GM23248 (cell line): ENCODE results near the gene PLCG1.

Experiments
- EZH2 ChIP-seq: fragments of 200-600 bp; sonication (generic); IDR thresholded peaks from 2 replicates; pipeline ENCODE4 v1.6.1; 2018; ENCODE audit warnings: antibody characterized with exemption, mild to moderate bottlenecking; ENCODE audit not compliant: insufficient read depth, poor library complexity, severe bottlenecking
- EZH2phosphoT487 ChIP-seq: fragments of 200-600 bp; sonication (generic); IDR thresholded peaks from 2 replicates; pipeline ENCODE4 v1.6.1; 2018; ENCODE audit warnings: antibody characterized with exemption, moderate library complexity, mild to moderate bottlenecking, low read depth; ENCODE audit not compliant: insufficient read depth

- TF ChIP-seq EZH2 (no peak), EZH2phosphoT487 (no peak)
Measured at GRCh38 chr20:41201760-41202159, 64.4 kb downstream of the PLCG1 start.
